Naive thymus-derived CD4-positive, alpha-beta T cell (primary cell): ENCODE data around the gene TNFSF13B. TPM values are rescaled to one million over a fixed set of nuclear protein-coding genes. Genes with fewer than 3 reads are reported as not detected.
"Not testable (repeated sequence)": the region's sequence is repeated elsewhere in the genome, so short reads cannot be mapped to it uniquely, and the experiment has no call there.

Source experiments
- ATAC-seq: fragments of 150-1000 bp; cut with Tn5 transposase; 2 replicates; pipeline ENCODE4 v1.10.0; 2021; ENCODE audit warnings: mild to moderate bottlenecking, moderate library complexity
- CTCF ChIA-PET: fragments of 350-600 bp; sonication (Branson Sonifier 250); formaldehyde crosslinking; loops from one replicate; lab custom pipeline; 2021; ENCODE audit warnings: antibody characterized with exemption; lab: Charles Lee
- POLR2A ChIA-PET: fragments of 350-600 bp; sonication (Branson Sonifier 250); formaldehyde crosslinking; loops from one replicate; lab custom pipeline; 2021; ENCODE audit warnings: antibody characterized with exemption, inconsistent platforms; lab: Charles Lee
- DNase-seq, 9 donors: peaks; one replicate each; pipeline versions ENCODE4 v3.0.0 to v3.0.0-alpha.2; 2020 to 2022; ENCODE audit warnings: mixed read lengths in 1 of 9
- H3K27ac ChIP-seq: one replicate; pipeline ENCODE4 v1.7.0; 2013; ENCODE audit warnings: mild to moderate bottlenecking, low read depth, low read length, moderate library complexity
- H3K27me3 ChIP-seq, 2 donors: one replicate each; pipeline ENCODE4 v1.7.0; 2013; ENCODE audit warnings: low read length in 2 of 2, mild to moderate bottlenecking in 2 of 2, moderate library complexity in 2 of 2; ENCODE audit not compliant: control insufficient read depth in 2 of 2, insufficient read depth in 2 of 2
- H3K36me3 ChIP-seq, 3 experiments: 1 replicate in 2 of 3; 2 replicates in 1 of 3; pipeline ENCODE4 v1.7.0; 2013; ENCODE audit warnings: low read length in 3 of 3, mild to moderate bottlenecking in 3 of 3, moderate library complexity in 1 of 3; ENCODE audit not compliant: insufficient read depth in 3 of 3, control insufficient read depth in 2 of 3
- H3K4me1 ChIP-seq, 2 donors: one replicate each; pipeline ENCODE4 v1.7.0; 2013; ENCODE audit warnings: low read length in 2 of 2, mild to moderate bottlenecking in 2 of 2, moderate library complexity in 1 of 2; ENCODE audit not compliant: control insufficient read depth in 2 of 2, insufficient read depth in 2 of 2
- H3K4me3 ChIP-seq: 2 replicates; pipeline ENCODE4 v1.7.0; 2013; ENCODE audit warnings: mild to moderate bottlenecking, low read length
- H3K9me3 ChIP-seq, 3 experiments: 1 replicate in 2 of 3; 2 replicates in 1 of 3; pipeline ENCODE4 v1.7.0; 2013; ENCODE audit warnings: low read length in 3 of 3; ENCODE audit not compliant: control insufficient read depth in 2 of 3
- H3K27ac Mint-ChIP-seq, 9 donors: one replicate each; pipeline ENCODE4 v1.8.0; 2020 to 2022; ENCODE audit warnings: mixed read lengths in 9 of 9, mild to moderate bottlenecking in 8 of 9, moderate library complexity in 5 of 9, inconsistent platforms in 2 of 9
- H3K27me3 Mint-ChIP-seq, 5 donors: one replicate each; pipeline ENCODE4 v1.8.0; 2021 to 2022; ENCODE audit warnings: mixed read lengths in 5 of 5, mild to moderate bottlenecking in 1 of 5
- H3K36me3 Mint-ChIP-seq, 5 donors: one replicate each; pipeline ENCODE4 v1.8.0; 2020 to 2022; ENCODE audit warnings: mixed read lengths in 5 of 5, mild to moderate bottlenecking in 3 of 5, inconsistent platforms in 1 of 5
- H3K4me1 Mint-ChIP-seq, 7 donors: one replicate each; pipeline ENCODE4 v1.8.0; 2020 to 2022; ENCODE audit warnings: mixed read lengths in 7 of 7, mild to moderate bottlenecking in 3 of 7, inconsistent platforms in 1 of 7
- H3K4me3 Mint-ChIP-seq, 10 donors: one replicate each; pipeline ENCODE4 v1.8.0; 2020 to 2022; ENCODE audit warnings: mild to moderate bottlenecking in 10 of 10, mixed read lengths in 10 of 10, moderate library complexity in 6 of 10, inconsistent platforms in 2 of 10
- H3K9me3 Mint-ChIP-seq, 11 donors: one replicate each; pipeline ENCODE4 v1.8.0; 2020 to 2022; ENCODE audit warnings: mixed read lengths in 11 of 11, mild to moderate bottlenecking in 4 of 11, inconsistent platforms in 1 of 11, moderate library complexity in 1 of 11
- intact Hi-C, 2 donors: fragments of 100-400 bp; cut with micrococcal nuclease; formaldehyde crosslinking; loops; one replicate each; pipeline ENCODE4 v1.15.1; 2023
- polyA plus RNA-seq, 2 donors: library from polyadenylated mRNA; unstranded; fragments of 300-500 nt; fragmentation: Illumina TruSeq; gene quantifications; one replicate each; pipeline ENCODE4 v1.2.3, GENCODE V29; 2021
- total RNA-seq, 6 experiments: library from RNA in 5 of 6; stranded (reverse) in 5 of 6; gene quantifications; 1 replicate in 5 of 6; 2 replicates in 1 of 6; pipeline ENCODE4 v1.2.3 and lab custom pipeline; 2021 to 2026

The TNFSF13B gene
- total and polyA plus RNA-seq, 7 experiments from 2014 or later, result 3.0 to 26.8 (median 9.1) TPM

- peak overlapping the region in 1 of 9 donors; percentile 13 for H3K27ac Mint-ChIP-seq
- H3K4me3 Mint-ChIP-seq, H3K36me3 ChIP-seq, DNase-seq, H3K4me3 ChIP-seq, H3K27ac ChIP-seq, CTCF ChIA-PET, H3K27me3 Mint-ChIP-seq, intact Hi-C loops, ATAC-seq, H3K9me3 ChIP-seq, H3K4me1 ChIP-seq, H3K9me3 Mint-ChIP-seq, POLR2A ChIA-PET, H3K27me3 ChIP-seq: not testable (repeated sequence)
- H3K4me1 Mint-ChIP-seq, result peaks cover 0 to 24% (median 7%) of the 10 kb centered on the region in 7 donors
- H3K36me3 Mint-ChIP-seq, result peaks cover 5 to 22% (median 8%) of the 10 kb centered on the region in 5 donors
These were observed 42.1 kb downstream of the TNFSF13B start for GRCh38 chr13:108311596-108311995.

GRCh38 chr13:108313382-108313781 is 43.9 kb downstream of the TNFSF13B start:
- Mint-ChIP-seq H3K4me1 (peaks cover 0 to 17% (median 0%) of the 10 kb centered on the region in 7 donors), H3K36me3 (peaks cover 5 to 18% (median 6%) of the 10 kb centered on the region in 5 donors), H3K9me3 (peaks cover 0 to 9% (median 5%) of the 10 kb centered on the region in 11 donors), H3K4me3 (no peak overlapping the region), H3K27ac (no peak overlapping the region), H3K27me3 (peaks cover 0 to 11% (median 0%) of the 10 kb centered on the region in 5 donors)
- no peak for DNase-seq
- ATAC-seq, result no peak
- Histone ChIP-seq H3K27ac (no peak overlapping the region), H3K27me3 (no peaks in the 10 kb centered on the region), H3K36me3 (no peaks in the 10 kb centered on the region), H3K4me3 (no peak overlapping the region), H3K4me1 (no peaks in the 10 kb centered on the region), H3K9me3 (no peaks in the 10 kb centered on the region)
- ChIA-PET POLR2A (no interaction called here), CTCF (no interaction called here)
- intact Hi-C loops, result no loop called here

GRCh38 chr13:108315273-108315672 is 45.8 kb downstream of the TNFSF13B start:
- Histone ChIP-seq H3K27me3 (no peaks in the 10 kb centered on the region), H3K27ac (no peak overlapping the region), H3K4me3 (no peak overlapping the region), H3K36me3 (no peaks in the 10 kb centered on the region), H3K4me1 (no peaks in the 10 kb centered on the region), H3K9me3 (no peaks in the 10 kb centered on the region)
- Mint-ChIP-seq H3K27ac (no peak overlapping the region), H3K4me3 (no peak overlapping the region), H3K4me1 (peaks cover 0 to 17% (median 0%) of the 10 kb centered on the region in 7 donors), H3K36me3 (peaks cover 0 to 5% (median 0%) of the 10 kb centered on the region in 5 donors), H3K27me3 (peaks cover 0 to 21% (median 0%) of the 10 kb centered on the region in 5 donors), H3K9me3 (peaks cover 0 to 4% (median 0%) of the 10 kb centered on the region in 11 donors)
- intact Hi-C loops, result no loop called here
- POLR2A ChIA-PET, result interaction anchor here (0.7 kb wide), 1 partner anchor 10 kb away, joined by 3 read pairs; no protein-coding TSS in a partner anchor
- CTCF ChIA-PET, result interaction anchor here (1.2 to 1.5 kb wide), 3 partner anchors 88 to 580 kb away, joined by 3 to 4 read pairs (median 4); no protein-coding TSS in a partner anchor
- ATAC-seq (no peak), DNase-seq (no peak)

- H3K27ac Mint-ChIP-seq, result peak overlapping the region in 2 of 9 donors; percentile 8 to 47
- Histone ChIP-seq H3K36me3 (no peaks in the 10 kb centered on the region), H3K27me3 (no peaks in the 10 kb centered on the region), H3K9me3 (no peaks in the 10 kb centered on the region), H3K4me3 (no peak overlapping the region), H3K4me1 (no peaks in the 10 kb centered on the region), H3K27ac (no peak overlapping the region)
- no peak for DNase-seq
- H3K36me3 Mint-ChIP-seq, result peaks cover 0 to 5% (median 0%) of the 10 kb centered on the region in 5 donors
- ChIA-PET POLR2A (interaction anchor here (0.7 kb wide), 1 partner anchor 11 kb away, joined by 3 read pairs; no protein-coding TSS in a partner anchor), CTCF (interaction anchor here (1.2 to 1.3 kb wide), 2 partner anchors 192 to 579 kb away, joined by 4 read pairs; no protein-coding TSS in a partner anchor)
- H3K4me1 Mint-ChIP-seq, result peaks cover 0 to 17% (median 0%) of the 10 kb centered on the region in 7 donors
- no peak overlapping the region for H3K4me3 Mint-ChIP-seq
- intact Hi-C loops, result no loop called here
- peaks cover 0 to 4% (median 0%) of the 10 kb centered on the region in 11 donors for H3K9me3 Mint-ChIP-seq
- no peak for ATAC-seq
- peaks cover 0 to 25% (median 0%) of the 10 kb centered on the region in 5 donors for H3K27me3 Mint-ChIP-seq
These were observed 46.5 kb downstream of the TNFSF13B start for GRCh38 chr13:108315991-108316390.

GRCh38 chr13:108316413-108316812 is 46.9 kb downstream of the TNFSF13B start:
- no peaks in the 10 kb centered on the region for H3K4me1 ChIP-seq
- H3K4me3 Mint-ChIP-seq, result no peak overlapping the region
- no peak overlapping the region for H3K27ac Mint-ChIP-seq
- H3K9me3 Mint-ChIP-seq, result peaks cover 0 to 4% (median 0%) of the 10 kb centered on the region in 11 donors
- H3K27ac ChIP-seq, result no peak overlapping the region
- peaks cover 0 to 5% (median 0%) of the 10 kb centered on the region in 5 donors for H3K36me3 Mint-ChIP-seq
- peaks cover 0 to 28% (median 0%) of the 10 kb centered on the region in 5 donors for H3K27me3 Mint-ChIP-seq
- DNase-seq (no peak), ATAC-seq (no peak)
- POLR2A ChIA-PET, result no interaction called here
- H3K4me3 ChIP-seq, result no peak overlapping the region
- intact Hi-C loops, result no loop called here
- H3K4me1 Mint-ChIP-seq, result peaks cover 0 to 17% (median 0%) of the 10 kb centered on the region in 7 donors
- no peaks in the 10 kb centered on the region for H3K9me3 ChIP-seq
- H3K27me3 ChIP-seq, result no peaks in the 10 kb centered on the region
- no peaks in the 10 kb centered on the region for H3K36me3 ChIP-seq
- CTCF ChIA-PET, result interaction anchor here (1.2 to 1.3 kb wide), 2 partner anchors 192 to 579 kb away, joined by 4 read pairs; no protein-coding TSS in a partner anchor

- peaks cover 0 to 1% (median 0%) of the 10 kb centered on the region in 11 donors for H3K9me3 Mint-ChIP-seq
- no peak overlapping the region for H3K4me3 ChIP-seq
- H3K9me3 ChIP-seq, result no peaks in the 10 kb centered on the region
- H3K36me3 Mint-ChIP-seq, result no peaks in the 10 kb centered on the region
- ATAC-seq (peak; percentile 92), DNase-seq (peak in 7 of 9 donors; percentile 12 to 58 (median 48))
- CTCF ChIA-PET, result interaction anchor here (0.6 to 2.2 kb wide), 9 partner anchors 15 to 576 kb away, joined by 3 to 14 read pairs (median 5); no protein-coding TSS in a partner anchor
- intact Hi-C loops, result loop anchor here (1.0 to 10.0 kb wide), 8 partner anchors 20 to 1470 kb away; no protein-coding TSS in a partner anchor
- H3K27me3 ChIP-seq, result no peaks in the 10 kb centered on the region
- no peaks in the 10 kb centered on the region for H3K36me3 ChIP-seq
- no peak overlapping the region for H3K27ac Mint-ChIP-seq
- H3K4me1 Mint-ChIP-seq, result peaks cover 0 to 33% (median 17%) of the 10 kb centered on the region in 7 donors
- peaks cover 0 to 12% of the 10 kb centered on the region in 2 donors for H3K4me1 ChIP-seq
- no peak overlapping the region for H3K4me3 Mint-ChIP-seq
- no peak overlapping the region for H3K27ac ChIP-seq
- POLR2A ChIA-PET, result interaction anchor here (1.2 kb wide), 1 partner anchor 186 kb away, joined by 5 read pairs; no protein-coding TSS in a partner anchor
- peaks cover 5 to 47% (median 7%) of the 10 kb centered on the region in 5 donors for H3K27me3 Mint-ChIP-seq
These were observed 52.8 kb downstream of the TNFSF13B start for GRCh38 chr13:108322206-108322824.
